HEK293 (cell line): ENCODE results near the gene GPR180.

Experiments
- CTCF ChIP-seq: fragments of 450-650 bp; formaldehyde crosslinking; IDR thresholded peaks from 2 replicates; pipeline ENCODE4 v1.5.1; 2016; ENCODE audit warnings: missing biosample characterization, missing genetic modification characterization
- SP2 ChIP-seq: fragments of 450-650 bp; formaldehyde crosslinking; IDR thresholded peaks from 2 replicates; pipeline ENCODE4 v1.5.1; 2016; ENCODE audit warnings: missing biosample characterization, missing genetic modification characterization
- ZBTB8A ChIP-seq: fragments of 450-650 bp; formaldehyde crosslinking; IDR thresholded peaks from 2 replicates; pipeline ENCODE4 v1.5.1; 2016; ENCODE audit warnings: missing biosample characterization, missing genetic modification characterization

GRCh38 chr13:94646904-94647303, 45.2 kb downstream of the GPR180 start:
- no peak for TF ChIP-seq SP2 (tag by site-specific recombination)
- TF ChIP-seq CTCF (tag by site-specific recombination): no peak
- no peak for TF ChIP-seq ZBTB8A (tag by site-specific recombination)
